NCI-H2107 treated with DMSO at 0.1 percent for 48 hours (cell line): ENCODE results near the gene DPF1.
"Not testable (repeated sequence)": the region's sequence is repeated elsewhere in the genome, so short reads cannot be mapped to it uniquely, and the experiment has no call there.

Source experiments
- DNase-seq: peaks from one replicate; lab custom pipeline; 2025; ENCODE audit not compliant: unreplicated experiment; lab: John Stamatoyannopoulos, UW

Gene DPF1

DNA sequence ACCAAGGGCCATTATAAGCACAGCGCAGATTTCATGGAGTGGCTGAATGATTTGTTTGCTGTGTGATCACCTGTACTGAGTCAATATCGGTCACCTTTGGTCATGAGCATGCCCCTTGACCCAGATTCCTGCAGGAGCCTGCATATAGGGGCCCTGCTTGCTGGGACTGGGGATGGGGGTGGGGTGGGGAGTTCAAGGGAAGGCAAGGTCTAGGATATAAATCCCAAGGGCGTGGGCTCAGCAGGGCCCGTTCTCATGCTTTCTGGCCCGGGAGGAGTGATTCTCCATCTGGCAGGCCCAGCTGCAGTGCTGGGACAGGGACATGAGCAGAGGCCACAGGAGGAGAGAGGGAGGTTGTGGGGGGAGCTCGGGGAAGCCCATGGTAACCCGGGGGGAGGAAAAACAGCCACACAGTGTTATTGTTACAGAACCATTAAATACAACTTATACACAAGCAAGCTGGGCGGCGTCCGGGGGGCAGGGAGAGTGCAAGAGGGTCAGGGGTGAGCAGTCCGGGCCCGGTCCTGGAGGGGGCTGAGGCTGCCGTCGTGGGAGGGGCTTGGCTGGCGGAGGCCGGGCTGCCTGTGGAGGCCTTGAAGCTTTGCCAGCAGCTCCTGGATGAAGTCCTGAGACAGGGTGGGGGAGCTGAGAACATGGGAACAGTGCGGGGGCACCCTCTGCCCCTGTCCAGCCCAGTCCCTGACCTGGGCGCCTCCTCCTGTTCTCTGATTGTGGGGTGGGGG is 27.0 kb upstream of the DPF1 start:
- no peak for DNase-seq

DNA sequence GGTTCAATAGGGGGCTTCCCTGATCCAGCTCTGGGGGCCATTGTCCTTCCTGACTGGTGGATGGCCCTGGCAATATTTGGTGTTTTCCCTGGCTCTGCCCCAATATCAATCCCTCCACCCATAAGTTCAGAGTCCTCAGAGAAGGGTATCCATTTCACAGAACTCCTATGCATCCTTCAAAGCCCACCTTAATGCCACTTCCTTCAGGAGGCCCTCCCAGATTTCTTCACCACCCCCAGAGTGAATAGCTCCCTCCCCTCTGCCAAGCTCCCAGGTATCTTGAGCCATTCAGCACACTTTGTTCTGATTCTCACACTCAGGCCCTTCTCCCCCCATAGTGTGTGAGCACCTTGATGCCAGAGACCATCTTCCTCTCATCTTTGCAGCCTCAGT is 26.4 kb upstream of the DPF1 start:
- no peak for DNase-seq

- DNase-seq: no peak
Observed at GRCh38 chr19:38248421-38248820, 24.4 kb upstream of the DPF1 start.

- no peak for DNase-seq
Observed at GRCh38 chr19:38247734-38248268, 23.8 kb upstream of the DPF1 start.

DNA sequence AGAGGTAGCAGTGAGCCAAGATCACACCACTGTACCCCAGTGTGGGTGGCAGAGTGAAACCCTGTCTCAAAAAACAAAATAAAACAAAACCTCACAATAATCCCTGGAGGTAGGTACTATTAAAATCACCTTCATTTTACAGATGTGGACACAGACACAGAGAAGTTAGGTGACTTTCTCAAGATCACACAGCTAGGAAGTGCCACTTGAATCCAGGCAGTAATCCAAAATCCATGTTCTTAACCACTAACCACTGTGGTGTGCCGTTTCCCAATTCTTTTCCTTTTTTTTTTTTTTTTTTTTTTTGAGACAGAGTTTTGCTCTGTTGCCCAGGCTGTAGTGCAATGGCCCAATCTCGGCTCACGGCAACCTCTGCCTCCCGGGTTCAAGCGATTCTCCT is 23.1 kb upstream of the DPF1 start:
- DNase-seq: no peak

DNA sequence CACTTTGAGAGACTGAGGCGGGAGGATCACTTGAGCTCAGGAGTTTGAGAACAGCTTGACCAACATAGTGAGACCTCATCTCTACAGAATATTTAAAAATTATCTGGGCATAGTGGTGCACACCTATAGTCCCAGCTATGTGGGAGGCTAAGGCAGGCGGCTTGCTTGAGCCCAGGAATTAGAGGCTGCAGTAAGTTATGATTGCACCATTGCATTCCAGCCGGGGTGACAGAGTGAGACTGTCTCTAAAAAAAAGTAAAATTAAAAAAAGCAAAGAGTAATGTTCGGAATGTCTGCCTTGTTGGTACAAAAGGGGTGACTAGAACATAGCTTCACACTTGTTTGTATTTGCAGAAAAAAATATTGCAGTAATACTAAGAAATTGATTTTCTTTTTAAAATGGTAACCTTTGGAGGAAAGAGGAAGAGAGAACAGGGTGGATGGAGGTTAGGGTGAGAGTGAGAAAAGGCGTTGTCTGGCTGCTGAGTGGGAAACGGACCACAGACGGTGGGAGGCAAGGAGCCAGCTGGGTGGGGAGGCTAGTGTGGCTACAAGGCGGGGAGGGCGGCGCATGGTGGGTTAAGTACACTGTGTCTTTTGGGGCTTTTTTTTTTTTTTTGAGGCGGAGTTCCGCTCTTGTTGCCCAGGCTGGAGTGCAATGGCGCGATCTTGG is 21.9 kb upstream of the DPF1 start:
- no peak for DNase-seq

- no peak for DNase-seq
Observed at GRCh38 chr19:38243279-38243673, 19.3 kb upstream of the DPF1 start.

- no peak for DNase-seq
Observed at GRCh38 chr19:38239816-38240215, 15.8 kb upstream of the DPF1 start.

- DNase-seq: no peak
Observed at GRCh38 chr19:38234615-38235014, 10.6 kb upstream of the DPF1 start.

GRCh38 chr19:38233740-38234251 is 9.8 kb upstream of the DPF1 start:
- DNase-seq: peak; percentile 16

DNA sequence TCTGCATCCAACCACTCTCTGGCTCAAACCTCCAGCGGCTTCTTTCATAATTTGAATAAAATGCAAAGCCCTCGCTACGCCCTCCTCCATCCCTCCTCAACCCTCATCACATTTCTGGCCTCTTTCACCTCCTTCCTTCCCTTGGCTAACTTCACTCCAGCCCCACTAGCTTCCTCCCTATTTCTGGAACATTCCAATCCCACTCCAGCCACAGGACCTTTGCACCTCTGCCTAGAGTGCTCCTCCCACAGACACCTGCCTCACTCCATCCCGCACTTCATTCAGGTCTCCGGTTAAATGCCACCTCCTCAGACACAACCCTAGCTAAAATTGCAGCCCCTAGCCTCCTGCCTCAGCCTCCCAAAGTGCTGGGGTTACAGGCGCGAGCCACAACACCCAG is 7.9 kb upstream of the DPF1 start:
- DNase-seq: no peak

DNA sequence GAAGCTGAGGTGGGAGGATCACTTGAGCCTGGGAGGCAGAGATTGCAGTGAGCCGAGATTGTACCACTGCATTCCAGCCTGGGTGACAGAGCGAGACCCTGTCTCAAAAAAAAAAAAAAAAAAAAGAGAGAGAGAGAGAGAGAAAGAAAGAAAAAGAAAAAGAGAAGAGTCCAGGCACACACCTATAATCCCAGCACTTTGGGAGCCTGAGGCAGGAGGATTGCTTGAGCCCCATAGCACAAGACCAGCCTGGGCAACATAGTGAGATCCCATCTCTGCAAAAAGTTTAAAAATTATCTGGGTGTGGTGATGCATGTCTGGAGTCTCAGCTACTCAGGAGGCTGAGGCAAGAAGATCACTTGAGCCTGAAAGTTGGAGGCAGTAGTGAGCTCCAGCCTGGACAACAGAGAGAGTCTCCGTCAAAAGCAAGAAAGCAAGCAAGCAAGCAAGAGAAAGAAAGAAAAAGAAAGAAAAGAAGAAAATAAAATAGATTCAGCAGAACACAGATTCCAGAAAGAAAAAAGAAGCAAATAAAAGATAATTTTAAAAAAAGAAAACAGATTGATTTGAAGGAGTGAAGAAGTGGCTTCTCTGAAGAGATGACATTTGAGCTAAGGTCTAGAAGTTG is 6.6 kb upstream of the DPF1 start:
- DNase-seq: not testable (repeated sequence)

DNA sequence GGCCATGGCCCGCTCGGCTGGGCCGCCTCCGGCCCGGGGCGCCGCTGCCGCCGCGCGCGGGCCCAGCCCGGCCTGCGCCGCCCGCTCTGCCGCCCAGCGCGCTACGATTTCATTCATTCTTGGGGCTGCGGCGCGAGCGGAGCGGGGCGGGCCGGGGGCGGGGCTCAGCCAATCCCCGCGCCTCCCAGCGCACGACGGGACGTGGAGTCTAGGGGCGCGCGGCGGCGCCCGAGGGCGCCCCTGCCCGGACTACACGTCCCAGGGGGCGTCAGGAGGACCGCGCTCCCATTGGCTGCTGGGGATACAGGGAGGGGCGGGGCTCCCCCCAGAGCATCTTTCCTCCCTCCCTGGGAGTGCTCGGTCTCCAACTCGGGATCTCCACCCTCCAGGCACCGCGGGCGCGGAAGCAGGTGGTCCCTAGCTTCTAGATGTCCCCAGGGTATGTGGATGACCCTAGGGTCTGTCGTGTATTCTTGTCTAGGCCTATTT is 5.6 kb upstream of the DPF1 start:
- DNase-seq: peak; percentile 35

DNA sequence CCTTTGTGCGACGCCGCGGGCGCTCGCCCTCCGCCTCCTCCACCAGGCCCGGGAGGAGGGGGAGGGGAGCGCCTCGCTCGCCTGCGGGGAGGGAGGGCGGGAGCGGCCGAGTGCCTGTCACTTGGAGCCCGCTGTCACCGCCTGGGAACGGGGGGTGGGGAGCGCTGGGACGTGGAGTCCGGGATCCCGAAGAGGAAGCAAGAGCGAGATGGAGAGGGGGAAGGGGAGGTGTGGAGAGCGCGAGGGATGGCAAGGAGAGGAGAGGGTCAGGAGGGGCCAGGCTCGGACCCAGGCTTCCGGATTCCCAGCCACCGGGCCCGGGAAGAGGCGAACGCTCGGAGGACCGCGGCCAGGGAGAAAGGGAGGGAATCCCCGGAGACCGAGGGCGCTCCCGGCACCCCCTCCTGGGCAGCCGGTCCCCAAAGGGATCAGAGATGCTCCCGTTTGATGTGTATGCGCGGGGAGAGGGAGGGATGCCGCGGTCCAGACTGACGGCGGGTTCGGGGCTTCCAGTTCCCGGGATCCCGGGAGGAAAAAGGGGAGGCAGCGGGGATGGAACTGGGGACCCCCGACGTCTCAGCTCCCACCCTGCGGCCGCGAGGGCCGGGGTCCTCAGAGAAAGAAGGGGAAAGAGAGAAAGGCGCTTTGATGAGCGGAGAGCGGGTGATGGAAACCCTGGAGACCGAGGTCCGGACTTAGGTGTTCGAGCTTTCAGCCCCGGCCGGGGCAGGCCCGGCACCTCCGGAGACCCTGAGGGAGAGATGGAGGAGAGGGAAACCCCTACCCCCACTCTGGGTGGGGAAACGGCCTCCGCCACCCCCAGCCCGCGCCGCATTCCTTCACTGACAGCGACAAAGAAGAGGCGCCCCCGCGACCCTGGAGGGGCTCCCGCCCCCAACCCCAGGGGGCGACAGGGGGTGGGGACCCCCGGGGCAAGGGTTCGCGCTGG is 4.7 kb upstream of the DPF1 start:
- DNase-seq: no peak

DNA sequence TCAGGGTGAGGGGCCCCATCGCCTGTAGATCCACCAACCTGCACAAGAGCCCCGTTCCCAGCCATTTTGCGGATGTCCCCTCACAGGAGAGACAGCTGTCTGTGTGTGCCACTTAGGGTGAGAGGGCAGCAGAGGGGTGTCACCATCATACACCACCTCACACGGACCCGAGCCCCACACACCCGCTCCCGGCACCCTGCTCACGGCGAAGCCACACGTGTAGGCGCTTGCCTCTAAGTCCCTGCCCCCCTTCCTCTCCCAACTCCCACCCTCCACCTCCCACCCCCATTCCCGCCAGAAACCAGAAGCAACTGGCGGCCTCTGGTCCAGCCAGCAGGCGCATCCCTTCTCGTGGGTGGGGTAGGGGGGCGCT is 4.0 kb upstream of the DPF1 start:
- no peak for DNase-seq

- no peak for DNase-seq
Observed at GRCh38 chr19:38227287-38228004, 3.4 kb upstream of the DPF1 start.

DNA sequence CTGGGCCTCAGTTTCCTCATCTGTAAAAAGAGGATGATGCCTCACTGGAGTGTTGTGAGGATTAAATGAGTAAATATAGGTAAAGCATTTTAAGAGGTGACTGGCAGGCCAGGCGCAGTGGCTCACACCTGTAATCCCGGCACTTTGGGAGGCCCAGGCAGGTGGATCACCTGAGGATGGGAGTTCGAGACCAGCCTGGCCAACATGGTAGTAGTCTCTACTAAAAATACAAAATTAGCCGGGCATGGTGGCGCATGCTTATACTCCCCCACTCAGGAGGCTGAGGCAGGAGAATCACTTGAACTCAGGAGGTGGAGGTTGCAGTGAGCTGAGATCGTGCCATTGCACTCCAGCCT is 819 bp upstream of the DPF1 start:
- DNase-seq: not testable (repeated sequence)

- no peak for DNase-seq
Observed at GRCh38 chr19:38223617-38224013, 407 bp downstream of the DPF1 start.

GRCh38 chr19:38223119-38223523 is 901 bp downstream of the DPF1 start:
- no peak for DNase-seq
